Prostate gland (tissue), 2 donors: Measurements from ENCODE around the gene UGT1A6.

Experiments used
- CTCF ChIP-seq, 4 experiments: fragments of 200-600 bp in 2 of 4; fragments of 450-650 bp in 2 of 4; sonication (generic) in 2 of 4; IDR thresholded peaks; 1 replicate in 3 of 4; 2 replicates in 1 of 4; pipeline ENCODE4 v1.5.1; 2016 to 2019; ENCODE audit warnings: antibody characterized with exemption in 4 of 4, mild to moderate bottlenecking in 2 of 4, moderate library complexity in 2 of 4
- POLR2A ChIP-seq: fragments of 450-650 bp; IDR thresholded peaks from one replicate; pipeline ENCODE4 v1.6.1; 2016; ENCODE audit warnings: antibody characterized with exemption, mild to moderate bottlenecking

GRCh38 chr2:233816334-233816733 is 123.6 kb downstream of the UGT1A6 start:
- no peak for TF ChIP-seq CTCF (IDR thresholded peaks at IDR 0.05)
- TF ChIP-seq POLR2A: no peak
